NCI-H146 treated with DMSO at 0.1 percent for 48 hours (cell line): ENCODE data around the gene KLF11.
A peak's percentile ranks its signal among the peaks of the same experiment; 100 is the strongest.

Experiments used
- DNase-seq: peaks from one replicate; lab custom pipeline; 2025; ENCODE audit not compliant: unreplicated experiment; lab: John Stamatoyannopoulos, UW

Gene KLF11

DNA sequence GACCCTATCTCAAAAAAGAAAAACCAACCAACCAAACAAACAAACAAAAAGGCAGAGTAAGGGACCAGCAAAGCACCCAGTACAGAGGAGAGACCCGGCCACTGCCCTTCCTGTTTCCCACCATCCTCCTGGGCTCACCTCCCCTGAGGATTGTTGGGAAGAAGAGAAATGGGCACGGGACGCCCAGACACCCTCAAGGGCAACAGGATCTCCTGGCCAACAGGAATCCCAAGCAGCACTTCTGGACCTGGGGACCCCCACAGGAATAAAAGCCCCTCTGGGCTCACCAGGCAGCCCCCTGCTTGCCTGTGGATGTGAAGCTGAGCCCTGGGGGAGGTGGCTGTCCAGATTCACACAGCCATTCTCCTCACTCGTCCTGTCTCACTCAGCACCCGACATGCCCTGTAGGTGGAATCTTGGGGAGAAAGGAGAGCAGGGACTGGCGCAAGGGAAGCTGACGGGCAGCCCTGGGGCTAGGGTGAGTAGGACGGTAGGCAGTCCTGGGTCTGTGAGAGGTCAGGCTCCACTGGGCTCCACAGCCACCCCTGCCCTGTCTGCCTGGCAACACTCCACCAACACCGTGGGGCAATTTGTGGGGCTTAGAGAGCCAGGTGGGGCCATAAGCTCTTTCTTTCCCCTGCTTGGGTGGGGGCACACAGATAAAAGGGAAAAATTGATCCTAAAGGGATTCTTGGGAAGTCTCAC, 18.0 kb downstream of the KLF11 start:
- no peak for DNase-seq

DNA sequence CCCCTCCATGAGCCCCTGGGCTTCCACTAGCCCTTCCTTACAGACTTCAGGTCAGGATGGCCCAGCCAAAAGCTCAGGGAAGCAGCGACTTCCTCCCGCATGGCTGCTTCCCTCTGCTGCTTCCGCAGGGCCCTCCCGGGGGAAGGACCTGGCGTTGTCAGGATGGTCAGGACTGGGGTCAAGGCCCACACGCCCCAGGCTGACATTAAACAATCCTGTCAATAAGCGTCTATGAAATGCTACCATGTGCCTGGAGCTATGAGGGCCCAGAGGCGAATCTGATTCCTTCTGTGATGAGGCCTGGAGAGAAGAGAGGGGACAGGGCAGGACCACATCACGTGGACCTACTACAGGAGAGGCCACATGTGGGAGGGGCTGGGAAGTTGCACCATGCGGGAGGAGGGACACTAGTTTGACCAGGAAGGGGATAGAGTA, 19.6 kb downstream of the KLF11 start:
- no peak for DNase-seq

DNA sequence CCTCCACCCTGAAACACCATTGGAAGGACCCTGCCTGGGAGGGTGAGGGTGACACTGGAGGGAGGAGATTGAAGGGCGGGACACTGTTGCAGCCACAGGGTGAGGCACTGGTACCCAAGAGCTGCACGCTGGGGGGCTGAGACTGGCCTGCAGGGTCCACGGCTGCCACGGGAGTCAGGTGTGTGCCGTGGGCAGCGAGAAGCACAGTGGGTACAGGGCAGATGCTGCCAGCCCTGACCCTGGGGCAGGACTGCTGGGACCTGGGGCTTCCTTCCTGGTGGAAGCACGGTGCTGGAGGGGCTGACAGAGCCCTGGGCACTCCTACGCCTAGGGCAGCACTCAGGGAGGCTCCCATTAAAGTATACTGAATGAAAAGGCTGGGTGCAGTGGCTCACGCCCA, 20.2 kb downstream of the KLF11 start:
- DNase-seq, result no peak

DNA sequence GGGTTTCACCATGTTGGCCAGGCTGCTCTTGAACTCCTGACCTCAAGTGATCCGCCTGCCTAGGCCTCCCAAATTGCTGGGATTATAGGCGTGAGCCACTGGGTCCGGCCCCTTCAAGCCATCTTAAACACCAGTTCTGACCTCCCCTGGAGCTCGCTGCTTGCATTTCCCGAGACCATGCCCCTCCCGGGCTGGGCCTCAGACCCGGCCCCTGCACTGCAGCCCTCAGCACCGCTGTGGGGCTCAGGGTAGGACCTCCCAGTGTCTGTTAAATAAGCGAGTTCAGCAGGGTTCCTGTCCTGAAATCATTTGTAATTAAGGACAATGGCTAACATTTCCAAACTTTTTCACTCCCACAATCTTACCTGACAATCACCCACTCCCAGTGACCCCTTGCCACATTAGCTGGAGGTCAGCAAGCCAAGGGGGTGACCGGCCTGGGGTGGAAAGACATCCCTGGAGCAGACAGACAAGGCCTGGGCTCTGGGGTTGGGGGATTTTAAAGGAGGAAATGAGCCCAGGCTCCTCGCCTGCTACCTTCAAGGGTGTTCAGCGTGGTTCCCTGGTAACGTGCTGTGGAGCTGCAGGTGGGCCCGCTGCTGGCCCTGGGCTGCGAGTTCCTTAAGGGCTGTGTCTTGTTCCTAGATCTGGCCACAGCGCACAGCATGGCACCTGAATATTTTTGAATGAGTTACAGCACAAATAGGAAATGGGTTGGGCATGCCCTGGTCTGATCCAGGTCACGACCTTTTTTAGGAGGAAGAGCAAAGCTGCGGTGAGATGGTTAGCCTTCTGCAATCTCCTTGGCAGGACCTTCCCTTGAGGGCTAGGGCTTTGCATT, 21.8 kb downstream of the KLF11 start:
- no peak for DNase-seq

DNA sequence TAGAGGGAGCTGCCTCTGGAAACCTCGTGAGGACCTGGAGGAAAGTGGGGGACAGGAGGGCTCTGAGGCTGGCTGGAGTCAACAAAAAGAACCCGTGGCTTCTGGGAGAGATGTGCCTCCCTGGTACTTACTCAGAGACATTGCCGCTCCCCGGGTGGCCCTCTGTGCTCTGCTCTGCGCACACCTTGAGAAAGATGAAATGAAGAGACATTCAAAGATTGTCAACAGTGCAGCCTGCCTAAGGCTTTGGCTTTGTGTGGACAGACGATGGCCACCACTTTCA, 22.4 kb downstream of the KLF11 start:
- DNase-seq, result no peak

DNA sequence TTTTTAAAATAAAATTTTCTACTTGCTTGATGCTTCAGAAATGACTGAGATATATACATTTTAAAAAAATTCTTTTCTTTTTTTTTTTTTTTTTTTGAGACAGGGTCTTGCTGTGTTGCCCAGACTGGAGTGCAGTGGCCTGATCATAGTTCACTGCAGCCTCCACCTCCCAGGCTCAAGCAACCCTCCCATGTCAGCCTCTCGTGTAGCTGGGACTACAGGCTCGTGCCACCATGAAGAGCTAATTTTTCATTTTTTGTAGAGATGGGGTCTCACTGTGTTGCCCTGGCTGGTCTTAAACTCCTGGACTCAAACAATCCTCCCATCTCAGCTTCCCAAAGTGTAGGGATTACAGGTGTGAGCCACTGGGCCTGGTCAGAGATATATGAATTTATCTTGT, 24.0 kb downstream of the KLF11 start:
- no peak for DNase-seq

DNA sequence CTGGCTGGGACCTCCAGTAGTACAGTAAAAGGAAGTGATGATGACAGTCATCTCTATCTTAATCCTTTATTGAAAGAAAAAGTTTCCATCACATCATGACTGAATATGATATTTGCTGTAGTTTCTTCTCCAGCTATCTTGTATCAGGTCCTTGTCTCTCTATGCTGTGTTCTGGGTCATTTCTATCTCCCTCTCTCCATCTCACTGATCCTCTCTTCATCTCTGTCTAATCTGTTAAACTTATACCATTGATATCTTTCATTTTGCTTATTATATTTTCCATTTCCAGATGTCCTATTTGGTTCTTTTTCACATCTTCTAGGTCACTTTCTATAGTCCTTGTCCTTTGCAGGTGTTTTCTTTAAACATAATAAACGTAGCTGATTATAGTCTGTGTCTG, 24.5 kb downstream of the KLF11 start:
- no peak for DNase-seq

DNA sequence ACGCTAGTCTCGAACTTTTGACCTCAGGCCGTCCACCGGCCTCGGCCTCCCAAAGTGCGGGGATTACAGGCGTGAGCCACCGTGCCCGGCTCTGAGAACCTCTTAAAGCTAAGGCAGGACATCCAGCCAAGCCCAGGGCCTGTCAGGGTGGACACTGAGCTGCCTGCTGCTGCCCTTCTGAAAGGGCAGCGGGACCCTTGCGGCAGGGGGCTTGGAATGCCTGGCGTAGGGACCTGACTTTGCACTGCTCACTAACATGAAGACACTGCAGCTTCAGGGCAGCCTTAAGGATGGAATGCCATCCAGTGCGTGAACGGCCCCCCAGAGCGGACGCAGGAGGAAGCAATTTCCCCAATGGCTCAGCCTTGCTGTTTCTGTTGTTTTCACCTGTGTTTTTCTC, 27.8 kb downstream of the KLF11 start:
- DNase-seq, result no peak

DNA sequence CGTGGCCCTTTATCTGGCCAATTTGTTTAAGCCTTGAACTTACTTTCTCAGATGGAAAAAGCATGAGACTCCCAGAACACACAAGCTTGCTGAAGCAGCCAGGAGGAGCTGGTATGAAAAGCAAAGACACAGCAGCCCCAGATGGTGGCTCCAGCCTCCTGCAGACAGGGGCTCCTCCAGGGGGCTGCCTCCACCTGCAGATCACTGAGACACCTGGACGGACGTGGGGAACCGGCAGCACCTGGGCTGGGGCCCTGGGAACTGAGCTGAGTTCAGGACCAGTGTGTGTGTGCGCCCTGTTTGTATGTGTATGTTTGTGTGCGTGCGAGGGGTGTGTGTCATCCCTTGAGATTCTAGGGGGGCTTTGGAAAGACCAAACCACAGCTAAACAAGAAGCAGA, 28.2 kb downstream of the KLF11 start:
- no peak for DNase-seq

DNA sequence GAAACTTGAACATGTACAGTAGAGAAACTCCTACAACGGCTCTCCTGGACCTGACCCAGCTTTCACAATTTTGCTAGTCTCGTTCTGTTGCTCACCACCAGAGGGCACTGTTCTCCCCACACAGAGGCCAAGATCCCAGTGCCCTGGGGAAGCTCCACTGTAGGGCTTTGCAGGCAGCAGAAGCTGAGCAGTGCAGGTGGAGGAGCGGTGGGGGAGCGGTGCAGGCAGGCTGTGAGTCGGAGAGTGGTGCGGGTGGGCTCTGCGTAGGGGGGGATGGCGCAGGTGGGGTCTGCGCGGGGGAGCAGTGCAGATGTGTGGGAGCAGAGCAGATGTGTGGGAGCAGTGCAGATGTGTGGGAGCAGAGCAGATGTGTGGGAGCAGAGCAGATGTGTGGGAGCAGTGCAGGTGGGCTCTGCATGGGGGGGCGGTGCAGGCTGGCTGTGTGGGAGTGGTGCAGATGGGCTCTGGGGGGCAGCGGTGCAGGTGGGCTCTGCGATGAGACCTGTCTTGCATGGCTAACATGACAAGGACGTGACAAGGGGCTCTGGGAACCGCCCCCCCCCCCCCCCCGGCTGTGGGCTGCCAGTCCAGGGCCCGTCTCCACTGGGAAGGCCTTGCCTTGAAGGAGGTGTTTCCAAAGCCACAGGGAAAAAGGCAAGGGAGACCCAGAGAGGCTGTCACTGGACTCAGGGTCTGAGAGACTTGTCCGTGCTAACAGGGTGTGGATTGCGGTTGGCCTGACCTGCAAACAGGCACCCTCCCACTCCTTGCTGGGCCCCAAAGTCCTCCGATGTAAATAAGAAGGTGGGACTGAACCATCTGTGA, 29.5 kb downstream of the KLF11 start:
- peak; percentile 83 for DNase-seq

DNA sequence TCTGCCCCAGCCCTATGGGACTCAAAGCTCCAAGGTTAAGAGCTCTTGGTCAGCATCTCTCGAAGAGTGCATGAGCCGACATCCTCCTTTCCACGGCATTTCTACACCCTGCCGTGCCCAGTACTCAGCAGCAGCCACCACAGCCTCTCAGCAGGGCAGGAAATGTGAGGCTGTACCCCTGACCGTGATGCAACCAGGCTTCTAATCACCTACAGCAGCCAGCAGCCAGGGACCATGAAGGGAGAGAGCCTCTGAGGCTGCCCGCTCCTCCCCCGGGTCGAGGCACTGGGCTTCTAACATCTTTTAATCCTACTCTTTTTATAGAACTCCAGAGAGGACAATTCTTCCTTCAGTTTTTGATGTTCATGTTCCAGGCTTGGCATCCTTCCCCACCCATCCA, 30.4 kb downstream of the KLF11 start:
- DNase-seq, result no peak

DNA sequence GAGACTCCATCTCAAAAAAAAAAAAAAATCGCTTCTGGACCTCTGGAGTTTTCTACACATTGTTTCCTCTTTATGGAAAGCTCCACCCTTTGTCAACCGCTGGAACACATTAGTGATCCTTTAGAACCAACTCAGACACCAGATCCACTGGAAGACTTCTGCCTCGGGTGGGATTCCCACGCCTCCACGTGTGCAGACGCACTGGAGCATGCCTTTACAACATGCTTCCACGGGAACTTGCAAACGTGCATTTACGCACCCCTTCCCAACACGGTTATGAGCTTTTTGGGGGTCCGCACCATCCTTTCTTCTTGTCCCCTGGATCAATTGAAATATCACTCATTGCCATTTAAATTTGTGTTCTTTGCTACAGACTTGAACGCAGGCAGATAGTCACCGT, 31.8 kb downstream of the KLF11 start:
- DNase-seq, result no peak

DNA sequence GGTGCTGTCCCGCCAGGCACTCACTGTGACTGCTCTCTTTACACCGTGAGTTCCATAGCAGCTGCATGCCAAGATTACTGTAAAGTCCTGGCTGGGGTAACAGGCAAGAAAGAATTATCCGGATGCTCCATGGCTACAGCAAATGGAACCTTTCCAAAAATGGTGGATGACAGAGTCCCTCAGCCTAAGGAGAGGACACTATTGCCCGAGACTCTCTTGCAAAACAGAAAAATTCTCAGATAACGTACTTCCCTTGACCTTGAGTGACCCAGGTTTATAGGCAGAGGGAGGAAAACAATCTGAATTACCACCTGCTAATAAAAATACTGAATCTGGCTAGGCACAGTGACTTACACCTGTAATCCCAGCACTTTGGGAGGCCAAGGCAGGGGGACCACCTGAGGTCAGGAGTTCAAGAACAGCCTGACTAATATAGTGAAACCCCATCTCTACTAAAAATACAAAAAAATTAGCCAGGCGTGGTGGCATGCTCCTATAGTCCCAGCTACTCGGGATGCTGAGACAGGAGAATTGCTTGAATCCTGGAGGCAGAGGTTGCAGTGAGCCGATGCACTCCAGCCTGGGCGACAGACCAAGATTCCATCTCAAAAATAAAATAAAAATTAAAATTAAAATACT, 32.3 kb downstream of the KLF11 start:
- DNase-seq, result no peak

DNA sequence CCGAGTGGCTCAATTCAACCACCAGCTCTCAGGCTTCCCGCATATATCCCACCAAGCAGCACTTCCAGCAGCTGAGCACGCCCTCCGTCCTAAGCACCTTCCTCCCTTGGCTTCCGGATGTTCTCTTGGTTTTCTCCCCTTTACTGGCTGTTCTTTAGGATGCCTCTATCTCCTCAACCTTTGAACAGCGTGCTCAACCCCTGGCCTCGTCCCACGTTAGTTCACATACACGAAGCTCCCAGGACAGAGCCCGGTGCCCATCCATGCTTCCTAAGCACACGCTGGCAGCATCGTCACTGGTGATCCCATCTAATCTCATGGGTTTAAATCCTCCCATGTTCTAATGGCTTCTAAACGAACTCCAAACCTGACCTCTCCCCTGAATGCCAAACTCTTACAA, 33.2 kb downstream of the KLF11 start:
- DNase-seq, result no peak

DNA sequence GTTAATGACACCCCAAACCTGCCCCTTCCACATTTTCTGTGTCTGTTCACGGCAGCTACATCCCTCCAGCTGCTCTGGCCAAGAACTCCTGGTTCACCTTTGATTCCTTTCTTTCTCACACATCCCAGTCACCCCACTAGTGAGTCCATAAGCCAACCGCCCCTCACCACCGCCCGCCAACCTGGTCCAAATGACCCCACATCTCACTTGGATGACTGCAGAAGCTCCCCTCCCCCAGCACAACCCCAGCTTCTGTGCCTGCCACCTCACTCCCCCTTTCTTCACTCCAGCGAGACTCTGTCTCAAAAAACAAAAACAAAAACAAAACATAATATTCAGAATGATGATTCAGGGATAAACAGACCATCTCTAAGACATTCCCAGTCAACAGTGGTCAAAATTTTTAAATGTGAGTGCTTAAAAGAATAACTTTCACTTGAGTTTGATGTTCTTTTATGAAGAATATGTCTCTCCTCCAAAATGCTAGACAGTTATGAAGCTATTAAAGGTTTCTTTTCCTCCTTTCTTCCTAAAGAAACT, 33.7 kb downstream of the KLF11 start:
- no peak for DNase-seq

DNA sequence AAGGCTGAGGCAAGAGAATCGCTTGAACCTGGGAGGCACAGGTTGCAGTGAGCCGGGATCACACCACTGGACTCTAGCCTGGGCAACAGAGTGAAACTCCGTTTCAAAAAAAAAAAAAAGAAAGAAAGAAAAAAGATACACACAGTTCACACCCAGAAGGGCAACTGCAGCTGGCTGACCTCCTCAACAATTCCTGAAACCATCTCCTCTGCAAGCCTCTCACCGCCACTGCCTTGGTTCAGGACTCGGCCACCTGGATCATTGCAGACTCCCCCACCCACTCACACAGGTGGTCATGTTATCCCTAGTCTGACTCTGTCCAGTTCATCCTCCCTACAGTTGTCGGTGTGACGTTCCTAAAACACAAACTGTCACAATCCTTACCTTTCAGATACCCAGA, 34.7 kb downstream of the KLF11 start:
- DNase-seq, result no peak

DNA sequence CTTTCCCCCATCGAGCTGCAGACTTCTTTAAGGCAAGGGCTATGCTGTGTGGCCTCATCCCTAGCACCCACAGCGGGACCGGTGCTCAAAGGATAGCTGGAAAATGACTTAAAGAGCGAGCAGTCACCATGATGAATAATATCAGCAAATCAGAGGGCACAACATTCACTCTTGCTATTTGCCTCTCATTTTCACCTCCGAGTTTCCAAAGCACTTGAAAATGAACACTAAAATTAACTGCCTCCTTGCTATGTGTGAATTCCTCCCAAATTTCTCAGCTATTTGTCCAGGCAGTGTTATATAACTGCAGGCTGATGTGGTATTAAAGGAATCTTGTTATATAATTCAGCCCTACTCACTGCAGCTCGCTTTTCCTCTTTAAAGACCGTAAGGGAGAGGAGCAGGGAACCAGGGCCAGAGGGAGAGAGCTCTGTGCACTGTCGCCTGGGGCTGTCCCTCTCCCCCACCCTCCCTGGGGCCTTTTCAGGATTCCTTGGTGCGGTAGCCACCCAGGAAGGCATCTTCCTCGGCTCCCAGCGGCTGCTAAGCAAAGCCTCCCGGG, 35.4 kb downstream of the KLF11 start:
- no peak for DNase-seq

DNA sequence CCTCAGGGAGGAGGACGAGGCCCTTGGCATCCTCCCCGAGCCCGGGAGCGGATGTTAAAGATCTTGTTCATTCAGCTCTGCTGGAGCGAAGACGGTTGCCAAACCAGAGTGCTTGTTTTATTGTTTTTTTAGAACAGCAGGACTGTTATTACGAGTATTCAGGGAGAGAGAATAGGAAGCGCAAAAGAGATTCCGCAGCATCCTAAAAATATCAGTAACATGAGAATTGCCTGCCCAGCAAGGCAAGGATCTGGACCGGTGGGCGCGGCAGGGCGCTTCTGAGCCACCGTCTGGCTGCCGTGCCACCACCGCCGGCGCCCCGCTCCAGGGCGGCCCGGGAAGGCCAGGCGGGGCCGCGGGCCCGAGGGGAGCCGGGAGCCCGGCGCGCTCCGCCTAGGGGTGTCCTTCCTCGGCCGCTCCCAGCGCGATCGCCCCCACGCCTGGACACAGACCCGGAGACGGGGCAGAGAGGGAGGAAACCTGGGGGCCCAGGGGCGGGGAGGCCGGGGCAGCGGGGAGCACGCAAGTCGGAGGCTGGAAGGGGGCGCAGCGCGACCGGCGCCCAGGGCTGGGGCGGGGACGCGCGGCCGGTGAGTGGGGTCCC, 36.0 kb downstream of the KLF11 start:
- DNase-seq, result no peak

DNA sequence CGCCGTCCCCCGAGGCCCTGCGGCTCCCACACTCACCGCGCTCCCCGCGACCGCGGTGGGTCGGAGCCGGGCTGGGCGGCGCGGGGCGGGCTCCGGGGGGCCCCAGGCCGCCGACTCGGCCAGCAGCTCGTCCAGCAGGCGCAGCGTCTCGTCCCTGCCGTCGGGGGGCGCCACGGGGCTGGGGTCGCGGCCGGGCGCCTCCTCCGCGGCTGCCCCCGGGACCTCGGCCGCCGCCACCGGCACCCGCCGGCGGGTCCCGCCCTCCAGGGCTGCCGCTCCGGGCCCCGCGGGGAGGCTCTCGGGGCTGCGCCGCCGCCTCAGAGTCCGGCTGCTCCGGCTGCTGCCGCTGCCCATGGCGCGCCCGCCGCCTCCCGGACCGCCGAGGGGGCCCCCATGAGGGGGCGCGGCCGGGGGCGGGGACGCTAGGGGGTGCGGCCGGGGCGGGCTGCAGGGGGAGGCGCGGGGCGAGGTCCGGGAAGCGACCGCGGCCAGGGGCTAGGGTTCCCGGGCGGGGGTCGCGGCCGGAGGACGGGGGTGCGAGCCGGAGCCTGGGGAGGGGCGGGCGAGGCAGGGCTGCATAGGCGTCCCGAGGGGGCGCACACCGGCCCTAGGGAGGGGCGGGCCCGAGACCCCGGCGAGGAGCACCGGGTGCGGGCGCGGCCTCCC, 36.7 kb downstream of the KLF11 start, which contains the start of gene CYS1:
TSS of gene CYS1 (minus strand) at position 542 of the 666 bp plus-strand sequence. CDS start at position 354, 188 bp downstream.
- DNase-seq, result no peak
